Stimulated activated naive CD8-positive, alpha-beta T cell treated with anti-CD3 and anti-CD28 coated beads, Interleukin-15, Interleukin-2, amounts not matched to agents 100 ng/mL and 50 ng/mL, for 24 hours (primary cell): Measurements from ENCODE around the gene ENAM.
A peak's percentile ranks its signal among the peaks of the same experiment; 100 is the strongest.
"Not testable (repeated sequence)": the region's sequence is repeated elsewhere in the genome, so short reads cannot be mapped to it uniquely, and the experiment has no call there.

Experiments
- H3K27ac Mint-ChIP-seq: one replicate; pipeline ENCODE4 v1.8.0; 2021; ENCODE audit warnings: mild to moderate bottlenecking, mixed read lengths
- H3K27me3 Mint-ChIP-seq: one replicate; pipeline ENCODE4 v1.8.0; 2021; ENCODE audit warnings: mixed read lengths
- H3K36me3 Mint-ChIP-seq: one replicate; pipeline ENCODE4 v1.8.0; 2021; ENCODE audit warnings: low read depth, mixed read lengths
- H3K4me1 Mint-ChIP-seq: one replicate; pipeline ENCODE4 v1.8.0; 2021; ENCODE audit warnings: low read depth, mixed read lengths
- H3K4me3 Mint-ChIP-seq: one replicate; pipeline ENCODE4 v1.8.0; 2021; ENCODE audit warnings: mild to moderate bottlenecking, mixed read lengths
- H3K9me3 Mint-ChIP-seq: one replicate; pipeline ENCODE4 v1.8.0; 2021; ENCODE audit warnings: mixed read lengths

Gene ENAM

GRCh38 chr4:70654605-70655011, 26.1 kb downstream of the ENAM start:
- Mint-ChIP-seq H3K4me1 (no peaks in the 10 kb centered on the region), H3K36me3 (no peaks in the 10 kb centered on the region)

GRCh38 chr4:70657326-70657725, 28.8 kb downstream of the ENAM start:
- Mint-ChIP-seq H3K36me3 (no peaks in the 10 kb centered on the region), H3K27ac (no peak overlapping the region), H3K4me1 (peaks cover 11% of the 10 kb centered on the region), H3K4me3 (no peak overlapping the region), H3K27me3 (no peaks in the 10 kb centered on the region), H3K9me3 (no peaks in the 10 kb centered on the region)

More at GRCh38 chr4:70654605-70655011, 26.1 kb downstream of the ENAM start:
- no peak overlapping the region for H3K4me3 Mint-ChIP-seq
- H3K27me3 Mint-ChIP-seq = no peaks in the 10 kb centered on the region
- no peak overlapping the region for H3K27ac Mint-ChIP-seq
- no peaks in the 10 kb centered on the region for H3K9me3 Mint-ChIP-seq

- no peaks in the 10 kb centered on the region for H3K9me3 Mint-ChIP-seq
- H3K4me3 Mint-ChIP-seq = no peak overlapping the region
- H3K4me1 Mint-ChIP-seq = peaks cover 11% of the 10 kb centered on the region
- no peak overlapping the region for H3K27ac Mint-ChIP-seq
- no peaks in the 10 kb centered on the region for H3K36me3 Mint-ChIP-seq
- no peaks in the 10 kb centered on the region for H3K27me3 Mint-ChIP-seq
These were observed 29.9 kb downstream of the ENAM start for GRCh38 chr4:70658418-70658817.

- Mint-ChIP-seq H3K27ac (no peak overlapping the region), H3K4me3 (no peak overlapping the region), H3K4me1 (peaks cover 11% of the 10 kb centered on the region), H3K27me3 (no peaks in the 10 kb centered on the region), H3K9me3 (no peaks in the 10 kb centered on the region), H3K36me3 (no peaks in the 10 kb centered on the region)
These were observed 31.6 kb downstream of the ENAM start for GRCh38 chr4:70660106-70660505.

- H3K27me3 Mint-ChIP-seq, H3K27ac Mint-ChIP-seq, H3K36me3 Mint-ChIP-seq, H3K9me3 Mint-ChIP-seq: not testable (repeated sequence)
- peaks cover 14% of the 10 kb centered on the region for H3K4me1 Mint-ChIP-seq
- H3K4me3 Mint-ChIP-seq = peak overlapping the region; percentile 26
These were observed 32.9 kb downstream of the ENAM start for GRCh38 chr4:70661309-70661922.

- Mint-ChIP-seq H3K4me3 (peak within 1 kb of the TSS; percentile 2), H3K4me1 (peaks cover 13% of the 10 kb centered on the region), H3K9me3 (no peaks in the 10 kb centered on the region), H3K27ac (no peak within 1 kb of the TSS), H3K36me3 (no peaks in the 10 kb centered on the region), H3K27me3 (no peaks in the 10 kb centered on the region)
These were observed 37.8 kb downstream of the ENAM start, which contains the start of gene JCHAIN for GRCh38 chr4:70666369-70666768. JCHAIN (minus strand) TSS chr4:70666508; CDS start chr4:70666490, 18 bp downstream.

- H3K27ac Mint-ChIP-seq = no peak overlapping the region
- H3K27me3 Mint-ChIP-seq = no peaks in the 10 kb centered on the region
These were observed 39.4 kb downstream of the ENAM start for GRCh38 chr4:70667740-70668535.

GRCh38 chr4:70670332-70671014, 41.9 kb downstream of the ENAM start:
- H3K36me3 Mint-ChIP-seq = no peaks in the 10 kb centered on the region
- H3K27me3 Mint-ChIP-seq = no peaks in the 10 kb centered on the region
- peaks cover 7% of the 10 kb centered on the region for H3K4me1 Mint-ChIP-seq
- H3K4me3 Mint-ChIP-seq = no peak overlapping the region
- H3K9me3 Mint-ChIP-seq = no peaks in the 10 kb centered on the region
- H3K27ac Mint-ChIP-seq = no peak overlapping the region

More at GRCh38 chr4:70667740-70668535, 39.4 kb downstream of the ENAM start:
- H3K9me3 Mint-ChIP-seq = no peaks in the 10 kb centered on the region
- peaks cover 7% of the 10 kb centered on the region for H3K4me1 Mint-ChIP-seq
- H3K4me3 Mint-ChIP-seq = no peak overlapping the region
- H3K36me3 Mint-ChIP-seq = no peaks in the 10 kb centered on the region

- Mint-ChIP-seq H3K9me3 (no peaks in the 10 kb centered on the region), H3K4me1 (peaks cover 7% of the 10 kb centered on the region), H3K27me3 (no peaks in the 10 kb centered on the region), H3K36me3 (no peaks in the 10 kb centered on the region), H3K27ac (peak overlapping the region; percentile 36), H3K4me3 (no peak overlapping the region)
These were observed 42.5 kb downstream of the ENAM start for GRCh38 chr4:70671091-70671490.

- Mint-ChIP-seq H3K27me3 (no peaks in the 10 kb centered on the region), H3K4me3 (no peak overlapping the region), H3K27ac (no peak overlapping the region), H3K9me3 (no peaks in the 10 kb centered on the region), H3K4me1 (peaks cover 22% of the 10 kb centered on the region), H3K36me3 (no peaks in the 10 kb centered on the region)
These were observed 45.6 kb downstream of the ENAM start for GRCh38 chr4:70674191-70674590.

GRCh38 chr4:70674731-70675130, 46.2 kb downstream of the ENAM start:
- no peak overlapping the region for H3K27ac Mint-ChIP-seq
- H3K27me3 Mint-ChIP-seq = no peaks in the 10 kb centered on the region
- H3K4me1 Mint-ChIP-seq = peaks cover 27% of the 10 kb centered on the region
- H3K36me3 Mint-ChIP-seq = no peaks in the 10 kb centered on the region
- H3K4me3 Mint-ChIP-seq = no peak overlapping the region
- H3K9me3 Mint-ChIP-seq = no peaks in the 10 kb centered on the region

GRCh38 chr4:70676554-70677090, 48.1 kb downstream of the ENAM start:
- Mint-ChIP-seq H3K27me3 (no peaks in the 10 kb centered on the region), H3K27ac (no peak overlapping the region), H3K9me3 (no peaks in the 10 kb centered on the region), H3K4me1 (peaks cover 36% of the 10 kb centered on the region), H3K4me3 (no peak overlapping the region), H3K36me3 (no peaks in the 10 kb centered on the region)

- H3K27me3 Mint-ChIP-seq = no peaks in the 10 kb centered on the region
- no peak overlapping the region for H3K4me3 Mint-ChIP-seq
- no peaks in the 10 kb centered on the region for H3K36me3 Mint-ChIP-seq
- H3K9me3 Mint-ChIP-seq = no peaks in the 10 kb centered on the region
- H3K4me1 Mint-ChIP-seq = peaks cover 36% of the 10 kb centered on the region
- H3K27ac Mint-ChIP-seq = no peak overlapping the region
These were observed 49.9 kb downstream of the ENAM start for GRCh38 chr4:70678383-70678999.

GRCh38 chr4:70680934-70681333, 52.4 kb downstream of the ENAM start:
- Mint-ChIP-seq H3K4me1 (peaks cover 36% of the 10 kb centered on the region), H3K4me3 (no peak overlapping the region), H3K9me3 (no peaks in the 10 kb centered on the region), H3K27me3 (no peaks in the 10 kb centered on the region), H3K36me3 (no peaks in the 10 kb centered on the region), H3K27ac (no peak overlapping the region)
